Pancreas (tissue), 10 donors: ENCODE results near the gene RAVER2. TPM values are rescaled to one million over a fixed set of nuclear protein-coding genes. Genes with fewer than 3 reads are reported as not detected.
A peak's percentile ranks its signal among the peaks of the same experiment; 100 is the strongest.

Source experiments
- ATAC-seq, 4 donors: fragments of 200-7000 bp; cut with Tn5 transposase; one replicate each; pipeline versions ENCODE4 v1.8.0 to v1.9.1; 2020; ENCODE audit warnings: mild to moderate bottlenecking in 4 of 4, moderate library complexity in 4 of 4
- DNase-seq, 6 donors: peaks; one replicate each; pipeline ENCODE4 v3.0.0-alpha.2; 2020
- FAIRE-seq: peaks from 2 replicates; lab custom pipeline; 2012; peaks lifted over from hg19 to GRCh38; lab: Jason Lieb, UNC
- H3K27ac ChIP-seq, 4 donors: fragments of 200-600 bp; sonication (generic); 1 replicate in 3 of 4; 2 replicates in 1 of 4; pipeline versions ENCODE4 v1.5.0 to v1.8.0; 2020
- H3K27me3 ChIP-seq, 4 donors: fragments of 200-600 bp; one replicate each; pipeline ENCODE4 v1.8.0; 2021
- H3K36me3 ChIP-seq, 3 donors: fragments of 200-600 bp; sonication (generic) in 1 of 3; one replicate each; pipeline versions ENCODE4 v1.5.0 to v1.8.0; 2020 to 2021
- H3K4me1 ChIP-seq, 3 donors: fragments of 200-600 bp; one replicate each; pipeline ENCODE4 v1.8.0; 2021
- H3K4me3 ChIP-seq, 4 donors: fragments of 200-600 bp; sonication (generic) in 2 of 4; one replicate each; pipeline versions ENCODE4 v1.5.0 to v1.8.0; 2020 to 2021
- H3K9me3 ChIP-seq, 4 donors: fragments of 200-600 bp; one replicate each; pipeline ENCODE4 v1.8.0; 2021
- CTCF ChIP-seq, 4 donors: fragments of 200-600 bp; sonication (generic) in 3 of 4; IDR thresholded peaks; one replicate each; pipeline versions ENCODE4 v1.5.0 to v1.8.0; 2021; ENCODE audit warnings: antibody characterized with exemption in 4 of 4
- WGBS, 2 donors: extraction: QIAGEN DNeasy Blood & Tissue Kit; methylation state at CpG; one replicate each; pipeline ENCODE4 v1.1.7; 2013; 5-methylcytosine and 5-hydroxymethylcytosine counted together
- intact Hi-C, 3 donors: fragments of 100-400 bp; cut with DNase I; formaldehyde crosslinking; loops; one replicate each; pipeline versions ENCODE4 v1.11.1 to v1.14.2; 2022
- polyA plus RNA-seq, 2 donors: library from polyadenylated mRNA; stranded (reverse); fragments of 200-250 nt; gene quantifications; one replicate each; pipeline ENCODE4 v1.2.3, GENCODE V29; 2013
- total RNA-seq, 6 donors: library from RNA; stranded (reverse); fragmentation: NEBNext Ultra II Directional in 4 of 6; extraction: Animal tissue kit (Norgen Biotek cat#: 25700) in 4 of 6; gene quantifications; one replicate each; pipeline versions ENCODE4 v1.2.1 to v1.2.4, GENCODE V29; 2021 to 2023
- donor health status: healthy with polysubstance abuse.
- donor health status: DM: no; HTN: no; CAD: no; lungs with moderate emphysema.
- donor health status: DM: no; HTN: no; CAD: no.
- donor health status: control.
- donor health status: control.
- donor health status: Bipolar disorder and iron deficiency.
- donor health status: DM: yes; HTN: yes; CAD: no.
- donor health status: DM: no; HTN: no; CAD: no.
- donor health status: DM: no; HTN: no; CAD: no.
- donor health status: DM: yes; HTN: yes; CAD: no.

Gene RAVER2
- total and polyA plus RNA-seq, 8 donors, result 3.3 to 8.7 (median 5.0) TPM

- H3K9me3 ChIP-seq, result no peaks in the 10 kb centered on the region
- H3K4me1 ChIP-seq, result no peaks in the 10 kb centered on the region
- no peaks in the 10 kb centered on the region for H3K27me3 ChIP-seq
- TF ChIP-seq CTCF (IDR thresholded peaks at IDR 0.05), result peak; percentile 57 to 82 (median 74)
- H3K36me3 ChIP-seq, result no peaks in the 10 kb centered on the region
- intact Hi-C loops, result loop anchor here in 2 of 3 donors (5.0 to 10.0 kb wide), 3 partner anchors 129 to 559 kb away; no protein-coding TSS in a partner anchor
- ATAC-seq, result peak; percentile 88 to 97 (median 94)
- peak in 4 of 6 donors; percentile 42 to 71 (median 56) for DNase-seq
- WGBS, 2 donors, result 37 to 40% methylated on average over 11 of the region's 11 CpGs
- no peak overlapping the region for H3K4me3 ChIP-seq
- FAIRE-seq, result peak; percentile 78
- no peak overlapping the region for H3K27ac ChIP-seq
Observed at GRCh38 chr1:64823691-64824476, 79.0 kb downstream of the RAVER2 start.

- Histone ChIP-seq H3K9me3 (no peaks in the 10 kb centered on the region), H3K36me3 (no peaks in the 10 kb centered on the region), H3K4me1 (no peaks in the 10 kb centered on the region), H3K27me3 (no peaks in the 10 kb centered on the region), H3K4me3 (no peak overlapping the region), H3K27ac (no peak overlapping the region)
- intact Hi-C loops, result loop anchor here in 2 of 3 donors (10.0 kb wide), 2 partner anchors 132 to 562 kb away; no protein-coding TSS in a partner anchor
- WGBS, 2 donors, result 84 to 91% methylated on average over 5 of the region's 5 CpGs
- no peak for DNase-seq
- no peak for TF ChIP-seq CTCF (IDR thresholded peaks at IDR 0.05)
- ATAC-seq, result no peak
- FAIRE-seq, result no peak
Observed at GRCh38 chr1:64826991-64827390, 82.1 kb downstream of the RAVER2 start.

- FAIRE-seq, result no peak
- WGBS, 2 donors, result 51 to 66% methylated on average over 1 of the region's 1 CpG
- intact Hi-C loops, result loop anchor here in 2 of 3 donors (10.0 kb wide), 2 partner anchors 134 to 564 kb away; no protein-coding TSS in a partner anchor
Observed at GRCh38 chr1:64828829-64829228, 84.0 kb downstream of the RAVER2 start.

GRCh38 chr1:64829411-64830029, 84.6 kb downstream of the RAVER2 start:
- no peaks in the 10 kb centered on the region for H3K4me1 ChIP-seq
- H3K4me3 ChIP-seq, result no peak overlapping the region
- ATAC-seq, result peak in 1 of 4 donors; percentile 16
- TF ChIP-seq CTCF (IDR thresholded peaks at IDR 0.05), result no peak
- H3K27ac ChIP-seq, result no peak overlapping the region
- no peaks in the 10 kb centered on the region for H3K27me3 ChIP-seq
- no peak for DNase-seq
- peaks cover 0 to 18% (median 1%) of the 10 kb centered on the region in 3 donors for H3K36me3 ChIP-seq
- 79 to 82% methylated on average over 8 of the region's 8 CpGs for WGBS, 2 donors
- no peak for FAIRE-seq
- intact Hi-C loops, result loop anchor here in 2 of 3 donors (10.0 kb wide), 2 partner anchors 135 to 565 kb away; no protein-coding TSS in a partner anchor
- no peaks in the 10 kb centered on the region for H3K9me3 ChIP-seq

More at GRCh38 chr1:64828829-64829228, 84.0 kb downstream of the RAVER2 start:
- Histone ChIP-seq H3K27ac (no peak overlapping the region), H3K4me1 (no peaks in the 10 kb centered on the region), H3K27me3 (no peaks in the 10 kb centered on the region), H3K4me3 (no peak overlapping the region), H3K36me3 (peaks cover 0 to 11% (median 0%) of the 10 kb centered on the region in 3 donors), H3K9me3 (no peaks in the 10 kb centered on the region)
- DNase-seq (no peak), ATAC-seq (no peak)
- TF ChIP-seq CTCF (IDR thresholded peaks at IDR 0.05), result no peak
